OCI-LY7 (cell line): ENCODE results near the gene SLIT3. TPM values are rescaled to one million over a fixed set of nuclear protein-coding genes. Genes with fewer than 3 reads are reported as not detected.

Experiments
- BruUV-seq: library from RNA; stranded (reverse); fragments of 400-500 nt; replicated peaks from 2 replicates; lab custom pipeline; 2021; lab: Mats Ljungman, UMichigan
- CTCF ChIA-PET: fragments of 300-600 bp; sonication (Branson Sonifier 250); formaldehyde crosslinking; loops from one replicate; lab custom pipeline; 2022; ENCODE audit warnings: antibody characterized with exemption; ENCODE audit not compliant: unreplicated experiment; lab: Charles Lee
- POLR2A ChIA-PET: fragments of 300-600 bp; sonication (Branson Sonifier 250); formaldehyde crosslinking; loops from one replicate; lab custom pipeline; 2022; ENCODE audit warnings: antibody characterized with exemption; lab: Charles Lee
- DNase-seq: peaks from one replicate; pipeline ENCODE4 v3.0.0-alpha.2; 2015; ENCODE audit warnings: low spot score
- H2AFZ ChIP-seq: fragments of 200-600 bp; sonication (generic), shearing (Covaris generic); 2 replicates; pipeline ENCODE4 v1.6.1; 2014; ENCODE audit warnings: mild to moderate bottlenecking, antibody characterized with exemption, low read length, moderate library complexity
- H3K27ac ChIP-seq: fragments of 200-600 bp; sonication (generic); 2 replicates; pipeline ENCODE4 v1.5.1; 2014; ENCODE audit warnings: mixed run types, low read depth, mild to moderate bottlenecking, moderate library complexity, low read length, inconsistent platforms; ENCODE audit not compliant: poor library complexity, severe bottlenecking
- H3K36me3 ChIP-seq: fragments of 200-600 bp; sonication (generic); 2 replicates; pipeline ENCODE4 v1.6.1; 2014; ENCODE audit warnings: mild to moderate bottlenecking, antibody characterized with exemption, low read length, moderate library complexity, mixed read lengths; ENCODE audit not compliant: insufficient read depth
- H3K4me1 ChIP-seq: fragments of 200-600 bp; sonication (generic); 2 replicates; pipeline ENCODE4 v1.5.1; 2014; ENCODE audit warnings: mild to moderate bottlenecking, low read length; ENCODE audit not compliant: insufficient read depth, poor library complexity, severe bottlenecking
- H3K4me2 ChIP-seq: fragments of 200-600 bp; sonication (generic); 2 replicates; pipeline ENCODE4 v1.6.1; 2014; ENCODE audit warnings: mild to moderate bottlenecking, low read length
- H3K4me3 ChIP-seq: fragments of 200-600 bp; sonication (generic); 2 replicates; pipeline ENCODE4 v1.5.1; 2014; ENCODE audit warnings: mild to moderate bottlenecking, low read depth, low read length; ENCODE audit not compliant: poor library complexity, severe bottlenecking
- H3K79me2 ChIP-seq: fragments of 200-600 bp; sonication (generic); 2 replicates; pipeline ENCODE4 v1.6.1; 2016; ENCODE audit warnings: low read depth, mild to moderate bottlenecking, low read length, moderate library complexity, mixed read lengths; ENCODE audit not compliant: insufficient read depth
- H3K9me2 ChIP-seq: fragments of 200-600 bp; sonication (generic); 2 replicates; pipeline ENCODE4 v1.6.1; 2016; ENCODE audit warnings: mild to moderate bottlenecking, low read length, mixed read lengths; ENCODE audit not compliant: insufficient read depth
- H3K9me3 ChIP-seq: fragments of 200-600 bp; sonication (generic); 2 replicates; pipeline ENCODE4 v1.6.1; 2014; ENCODE audit warnings: mild to moderate bottlenecking, mixed run types, low read length, mixed read lengths
- H4K20me1 ChIP-seq: fragments of 200-600 bp; sonication (generic); 2 replicates; pipeline ENCODE4 v1.6.1; 2014; ENCODE audit warnings: mild to moderate bottlenecking, antibody characterized with exemption, low read length, moderate library complexity, mixed read lengths; ENCODE audit not compliant: insufficient read depth
- CTCF ChIP-seq: fragments of 200-600 bp; sonication (generic); conservative IDR thresholded peaks from 2 replicates; pipeline ENCODE4 v1.5.1; 2014; ENCODE audit warnings: mild to moderate bottlenecking, antibody characterized with exemption, low read length, moderate library complexity, mixed read lengths
- EZH2phosphoT487 ChIP-seq: fragments of 200-600 bp; sonication (generic); IDR thresholded peaks from 2 replicates; pipeline ENCODE4 v1.6.1; 2018; ENCODE audit warnings: low read depth, borderline replicate concordance, mild to moderate bottlenecking, mixed run types, antibody characterized with exemption, low read length, moderate library complexity, mixed read lengths
- intact Hi-C: fragments of 100-400 bp; cut with micrococcal nuclease; formaldehyde crosslinking; loops from one replicate; pipeline ENCODE4 v1.10.0; 2022; ENCODE audit not compliant: unreplicated experiment
- total RNA-seq, 2 experiments: library from RNA; depleted of rRNA in 1 of 2; stranded (reverse); fragments of >200 nt in 1 of 2; shearing (Covaris generic) in 1 of 2; gene quantifications; 2 replicates each; pipeline ENCODE4 v1.2.3, GENCODE V29; 2014 to 2022

SLIT3 gene
- total RNA-seq, 2 experiments from 2014 or later: not detected

GRCh38 chr5:169099801-169100734 is 200.9 kb downstream of the SLIT3 start:
- intact Hi-C loops: no loop called here
- POLR2A ChIA-PET: no interaction called here
- Histone ChIP-seq H3K4me2 (no peak overlapping the region), H3K4me1 (no peaks in the 10 kb centered on the region), H3K9me3 (no peaks in the 10 kb centered on the region), H3K27ac (no peak overlapping the region), H3K4me3 (no peak overlapping the region), H3K36me3 (no peaks in the 10 kb centered on the region), H4K20me1 (no peaks in the 10 kb centered on the region), H3K9me2 (no peaks in the 10 kb centered on the region), H3K79me2 (no peaks in the 10 kb centered on the region), H2AFZ (no peak overlapping the region)
- no peak for TF ChIP-seq CTCF
- TF ChIP-seq EZH2phosphoT487: no peak
- CTCF ChIA-PET: no interaction called here
- no peak for DNase-seq
- BruUV-seq: no TSS peak

- ChIA-PET CTCF (no interaction called here), POLR2A (no interaction called here)
- H3K27ac ChIP-seq: no peak overlapping the region
- no peak for TF ChIP-seq EZH2phosphoT487
- no peak for TF ChIP-seq CTCF
- intact Hi-C loops: no loop called here
- H3K79me2 ChIP-seq: no peaks in the 10 kb centered on the region
- H3K9me3 ChIP-seq: no peaks in the 10 kb centered on the region
- H3K9me2 ChIP-seq: no peaks in the 10 kb centered on the region
- H3K36me3 ChIP-seq: no peaks in the 10 kb centered on the region
- H3K4me2 ChIP-seq: no peak overlapping the region
- DNase-seq: no peak
- H2AFZ ChIP-seq: no peak overlapping the region
- no peak overlapping the region for H3K4me3 ChIP-seq
- no peaks in the 10 kb centered on the region for H3K4me1 ChIP-seq
- BruUV-seq: no TSS peak
- H4K20me1 ChIP-seq: no peaks in the 10 kb centered on the region
These were observed 202.4 kb downstream of the SLIT3 start for GRCh38 chr5:169098331-169099121.
